SK-N-SH treated with all-trans-retinoic acid at 6 μM for 48 hours (cell line): ENCODE data around the gene RBM33.

ENCODE experiments used
- ATAC-seq: fragments of 200-7000 bp; cut with Tn5 transposase; 3 replicates; pipeline ENCODE4 v1.9.1; 2020; ENCODE audit warnings: mild to moderate bottlenecking, moderate library complexity
- ARNTL ChIP-seq: fragments of 450-650 bp; formaldehyde crosslinking; IDR thresholded peaks from 2 replicates; pipeline ENCODE4 v1.5.0; 2020; ENCODE audit warnings: low read depth, mild to moderate bottlenecking, moderate library complexity, borderline replicate concordance
- BACH2 ChIP-seq: fragments of 250-450 bp; sonication (Bioruptor Pico); IDR thresholded peaks from 2 replicates; pipeline ENCODE4 v1.9.0; 2021; ENCODE audit warnings: mild to moderate bottlenecking, borderline replicate concordance
- CREB5 ChIP-seq: fragments of 250-450 bp; sonication (Bioruptor Pico); IDR thresholded peaks from 2 replicates; pipeline ENCODE4 v1.5.1; 2020; ENCODE audit warnings: low read depth, mild to moderate bottlenecking, moderate library complexity
- CSDC2 ChIP-seq: fragments of 250-450 bp; sonication (Bioruptor Pico); IDR thresholded peaks from 2 replicates; pipeline ENCODE4 v1.5.0; 2020; ENCODE audit warnings: mild to moderate bottlenecking, moderate library complexity
- CSRNP3 ChIP-seq: fragments of 250-450 bp; sonication (Bioruptor Pico); IDR thresholded peaks from 2 replicates; pipeline ENCODE4 v1.5.1; 2021; ENCODE audit warnings: mild to moderate bottlenecking, moderate library complexity
- ESRRG ChIP-seq: fragments of 250-450 bp; sonication (Bioruptor Pico); IDR thresholded peaks from 2 replicates; pipeline ENCODE4 v1.6.1; 2021; ENCODE audit warnings: mild to moderate bottlenecking
- GLIS3 ChIP-seq: fragments of 250-450 bp; sonication (Bioruptor Pico); IDR thresholded peaks from 2 replicates; pipeline ENCODE4 v1.5.0; 2020; ENCODE audit warnings: mild to moderate bottlenecking, moderate library complexity
- ISL1 ChIP-seq: fragments of 250-450 bp; sonication (Bioruptor Pico); IDR thresholded peaks from 2 replicates; pipeline ENCODE4 v2.1.2; 2022; ENCODE audit warnings: mild to moderate bottlenecking, moderate library complexity
- PATZ1 ChIP-seq: fragments of 250-450 bp; sonication (Bioruptor Pico); IDR thresholded peaks from 2 replicates; pipeline ENCODE4 v1.8.0; 2020; ENCODE audit warnings: mild to moderate bottlenecking, moderate library complexity, borderline replicate concordance
- POU6F1 ChIP-seq: fragments of 250-450 bp; sonication (Bioruptor Pico); IDR thresholded peaks from 2 replicates; pipeline ENCODE4 v1.8.0; 2021; ENCODE audit warnings: low read depth, mild to moderate bottlenecking, moderate library complexity, borderline replicate concordance
- PPARA ChIP-seq: fragments of 250-450 bp; sonication (Bioruptor Pico); IDR thresholded peaks from 2 replicates; pipeline ENCODE4 v1.5.0; 2020; ENCODE audit warnings: mild to moderate bottlenecking, borderline replicate concordance
- RARB ChIP-seq: fragments of 250-450 bp; sonication (Bioruptor Pico); IDR thresholded peaks from 2 replicates; pipeline ENCODE4 v1.8.0; 2021; ENCODE audit warnings: mild to moderate bottlenecking, moderate library complexity
- TCF4 ChIP-seq: fragments of 250-450 bp; sonication (Bioruptor Pico); IDR thresholded peaks from 2 replicates; pipeline ENCODE4 v1.8.0; 2021; ENCODE audit warnings: mild to moderate bottlenecking, moderate library complexity, borderline replicate concordance
- TOX ChIP-seq: fragments of 250-450 bp; sonication (Bioruptor Pico); IDR thresholded peaks from 2 replicates; pipeline ENCODE4 v1.8.0; 2021; ENCODE audit warnings: mild to moderate bottlenecking, moderate library complexity, borderline replicate concordance
- ZC3H10 ChIP-seq: fragments of 250-450 bp; sonication (Bioruptor Pico); IDR thresholded peaks from 2 replicates; pipeline ENCODE4 v1.5.1; 2021; ENCODE audit warnings: mild to moderate bottlenecking, moderate library complexity
- ZFP3 ChIP-seq: fragments of 250-450 bp; sonication (Bioruptor Pico); IDR thresholded peaks from 2 replicates; pipeline ENCODE4 v1.5.0; 2020; ENCODE audit warnings: mild to moderate bottlenecking, moderate library complexity
- ZFP30 ChIP-seq: fragments of 450-650 bp; formaldehyde crosslinking; IDR thresholded peaks from 2 replicates; pipeline ENCODE4 v1.5.0; 2022; ENCODE audit warnings: mild to moderate bottlenecking, moderate library complexity
- ZNF565 ChIP-seq: fragments of 450-650 bp; formaldehyde crosslinking; conservative IDR thresholded peaks from 2 replicates; pipeline ENCODE4 v1.5.0; 2020; ENCODE audit warnings: low read depth, mild to moderate bottlenecking, moderate library complexity
- ZNF70 ChIP-seq: fragments of 450-650 bp; formaldehyde crosslinking; IDR thresholded peaks from 2 replicates; pipeline ENCODE4 v1.5.0; 2020; ENCODE audit warnings: mild to moderate bottlenecking, moderate library complexity
- ZNF8 ChIP-seq: fragments of 450-650 bp; formaldehyde crosslinking; IDR thresholded peaks from 2 replicates; pipeline ENCODE4 v1.5.0; 2020; ENCODE audit warnings: mild to moderate bottlenecking, moderate library complexity

RBM33 gene

GRCh38 chr7:155762036-155762435, 117.6 kb downstream of the RBM33 start:
- TF ChIP-seq CSRNP3 (CRISPR knock-in tag) (no peak), RARB (CRISPR knock-in tag) (no peak), TCF4 (CRISPR knock-in tag) (no peak), ZNF70 (CRISPR knock-in tag) (no peak), ZFP3 (CRISPR knock-in tag) (no peak), CREB5 (CRISPR knock-in tag) (no peak), PATZ1 (CRISPR knock-in tag) (no peak), TOX (CRISPR knock-in tag) (no peak), ZNF565 (CRISPR knock-in tag) (no peak), ESRRG (no peak), ZFP30 (CRISPR knock-in tag) (no peak), ARNTL (CRISPR knock-in tag) (no peak), BACH2 (CRISPR knock-in tag) (no peak), GLIS3 (CRISPR knock-in tag) (no peak), CSDC2 (CRISPR knock-in tag) (no peak), PPARA (CRISPR knock-in tag) (no peak), ZNF8 (CRISPR knock-in tag) (no peak), ZC3H10 (CRISPR knock-in tag) (no peak), POU6F1 (CRISPR knock-in tag) (no peak), ISL1 (CRISPR knock-in tag) (no peak)
- TF ChIP-seq, all 23 proteins: peak for 0
- no peak for ATAC-seq

GRCh38 chr7:155762655-155763054, 118.2 kb downstream of the RBM33 start:
- ATAC-seq: no peak
- TF ChIP-seq TOX (CRISPR knock-in tag) (no peak), CREB5 (CRISPR knock-in tag) (no peak), PPARA (CRISPR knock-in tag) (no peak), ESRRG (no peak), POU6F1 (CRISPR knock-in tag) (no peak), BACH2 (CRISPR knock-in tag) (no peak), ZNF565 (CRISPR knock-in tag) (no peak), PATZ1 (CRISPR knock-in tag) (no peak)
